Endothelial cell of umbilical vein (primary cell): ENCODE results near the gene CCDC191. TPM values are rescaled to one million over a fixed set of nuclear protein-coding genes. Genes with fewer than 3 reads are reported as not detected.

ENCODE experiments used
- BruUV-seq: library from RNA; stranded (reverse); fragments of 400-500 nt; replicated peaks from 2 replicates; lab custom pipeline; 2021; lab: Mats Ljungman, UMichigan
- CTCF ChIA-PET: fragments of 300-600, 350-600 bp; sonication (Branson Sonifier 250); formaldehyde crosslinking; loops from one replicate; lab custom pipeline; 2021; ENCODE audit warnings: antibody characterized with exemption, inconsistent platforms; lab: Charles Lee
- POLR2A ChIA-PET: fragments of 300-600, 350-600 bp; sonication (Branson Sonifier 250); formaldehyde crosslinking; loops from one replicate; lab custom pipeline; 2021; ENCODE audit warnings: antibody characterized with exemption, inconsistent platforms; lab: Charles Lee
- DNase-seq: peaks from one replicate; pipeline ENCODE4 v3.0.0-alpha.2; 2011; ENCODE audit warnings: low read depth, low spot score
- FAIRE-seq: peaks from 2 replicates; lab custom pipeline; 2011; peaks lifted over from hg19 to GRCh38; lab: Jason Lieb, UNC
- H2AFZ ChIP-seq: 2 replicates; pipeline ENCODE4 v1.6.0; 2012; ENCODE audit warnings: low read depth, low read length, control low read depth, inconsistent platforms
- H3K27ac ChIP-seq: 2 replicates; pipeline ENCODE4 v1.5.1; 2011; ENCODE audit warnings: low read depth, mild to moderate bottlenecking, control low read depth, low read length, moderate library complexity; ENCODE audit not compliant: insufficient read depth
- H3K27me3 ChIP-seq, 2 experiments: 2 replicates each; pipeline versions ENCODE4 v1.6.0 to v1.6.1; 2011; ENCODE audit warnings: low read length in 2 of 2, mixed read lengths in 1 of 2; ENCODE audit not compliant: control insufficient read depth in 2 of 2, insufficient read depth in 2 of 2
- H3K36me3 ChIP-seq, 2 experiments: 2 replicates in 1 of 2; 3 replicates in 1 of 2; pipeline ENCODE4 v1.5.1; 2011; ENCODE audit warnings: low read length in 2 of 2, mild to moderate bottlenecking in 1 of 2, moderate library complexity in 1 of 2; ENCODE audit not compliant: control insufficient read depth in 2 of 2, insufficient read depth in 2 of 2; ENCODE audit errors: extremely low read depth in 1 of 2
- H3K4me1 ChIP-seq: 3 replicates; pipeline ENCODE4 v1.5.1; 2011; ENCODE audit warnings: mild to moderate bottlenecking, low read length; ENCODE audit not compliant: control insufficient read depth, insufficient read depth; ENCODE audit errors: extremely low read depth
- H3K4me2 ChIP-seq: 2 replicates; pipeline ENCODE4 v1.6.1; 2011; ENCODE audit warnings: low read length, control low read depth, mixed read lengths; ENCODE audit not compliant: insufficient read depth
- H3K4me3 ChIP-seq, 3 experiments: fragments of 200-600 bp in 1 of 3; sonication (generic), shearing (Covaris generic) in 1 of 3; replicated peaks in 1 of 3; 2 replicates each; pipeline ENCODE4 v1.5.1; 2011 to 2016; ENCODE audit warnings: control low read depth in 3 of 3, low read length in 3 of 3, mild to moderate bottlenecking in 2 of 3, inconsistent platforms in 1 of 3, low read depth in 1 of 3, moderate library complexity in 1 of 3; ENCODE audit not compliant: insufficient read depth in 1 of 3
- H3K79me2 ChIP-seq: 2 replicates; pipeline ENCODE4 v1.6.0; 2012; ENCODE audit warnings: low read length, inconsistent platforms; ENCODE audit not compliant: control insufficient read depth, insufficient read depth
- H3K9ac ChIP-seq: replicated peaks from 2 replicates; pipeline ENCODE3; 2011; ENCODE audit warnings: low read length, control low read depth; ENCODE audit not compliant: insufficient read depth; ENCODE audit errors: extremely low read depth
- H3K9me1 ChIP-seq: replicated peaks from 3 replicates; pipeline ENCODE4 v1.6.0; 2011; ENCODE audit warnings: mild to moderate bottlenecking, low read length; ENCODE audit not compliant: control insufficient read depth, insufficient read depth; ENCODE audit errors: extremely low read depth
- H3K9me3 ChIP-seq: replicated peaks from 2 replicates; pipeline ENCODE4 v1.5.1; 2012; ENCODE audit warnings: low read length, inconsistent platforms; ENCODE audit not compliant: control insufficient read depth, insufficient read depth
- H4K20me1 ChIP-seq: replicated peaks from 2 replicates; pipeline ENCODE3; 2011; ENCODE audit warnings: mild to moderate bottlenecking, low read length; ENCODE audit not compliant: control insufficient read depth, insufficient read depth; ENCODE audit errors: extremely low read depth
- CTCF ChIP-seq, 2 donors: IDR thresholded peaks; 1 replicate in 1 of 2; 2 replicates in 1 of 2; pipeline ENCODE4 v1.5.1; 2011; ENCODE audit warnings: low read length in 2 of 2, mild to moderate bottlenecking in 2 of 2, moderate library complexity in 2 of 2, control low read depth in 1 of 2, inconsistent platforms in 1 of 2, low read depth in 1 of 2; ENCODE audit not compliant: insufficient read depth in 1 of 2; ENCODE audit errors: extremely low read depth in 1 of 2
- EZH2 ChIP-seq: IDR thresholded peaks from 2 replicates; pipeline ENCODE4 v1.6.1; 2012; ENCODE audit warnings: borderline replicate concordance, low read depth, mild to moderate bottlenecking, moderate library complexity, low read length, inconsistent platforms; ENCODE audit not compliant: severe bottlenecking
- FOS ChIP-seq: IDR thresholded peaks from 2 replicates; pipeline ENCODE4 v1.6.1; 2011; ENCODE audit warnings: mild to moderate bottlenecking, low read length, moderate library complexity, borderline replicate concordance; ENCODE audit not compliant: insufficient read depth
- GATA2 ChIP-seq: IDR thresholded peaks from 2 replicates; pipeline ENCODE4 v1.7.0; 2011; ENCODE audit warnings: low read depth, mild to moderate bottlenecking, moderate library complexity, mixed read lengths, low read length; ENCODE audit not compliant: insufficient read length, insufficient read depth
- JUN ChIP-seq: IDR thresholded peaks from 2 replicates; pipeline ENCODE4 v1.6.1; 2011; ENCODE audit warnings: borderline replicate concordance, low read depth; ENCODE audit not compliant: insufficient read length, insufficient read depth
- MAX ChIP-seq: IDR thresholded peaks from 2 replicates; pipeline ENCODE4 v1.6.1; 2011; ENCODE audit not compliant: insufficient read depth, insufficient read length
- MYC ChIP-seq: IDR thresholded peaks from one replicate; pipeline ENCODE4 v1.6.1; 2011; ENCODE audit warnings: mild to moderate bottlenecking, low read depth, low read length
- POLR2A ChIP-seq: IDR thresholded peaks from 2 replicates; pipeline ENCODE4 v1.6.1; 2012; ENCODE audit warnings: low read depth, mild to moderate bottlenecking, control low read depth, low read length
- POLR2AphosphoS5 ChIP-seq: IDR thresholded peaks from 2 replicates; pipeline ENCODE4 v1.6.1; 2012; ENCODE audit warnings: low read depth, mild to moderate bottlenecking, control low read depth, low read length, moderate library complexity; ENCODE audit not compliant: insufficient read depth
- dilution Hi-C: fragments of 300-500 bp; cut with MboI; formaldehyde crosslinking; loops from one replicate; pipeline ENCODE4 v1.15.0; 2019; ENCODE audit warnings: low sequenced_read_pairs; ENCODE audit not compliant: extremely low pct_ligation_motif_present
- intact Hi-C: fragments of 100-400 bp; cut with micrococcal nuclease; formaldehyde crosslinking; loops from one replicate; pipeline ENCODE4 v1.10.0; 2022
- polyA plus RNA-seq, 4 experiments: library from polyadenylated mRNA; depleted of rRNA in 3 of 4; stranded (reverse) in 3 of 4; unstranded in 1 of 4; fragments of >200 nt; gene quantifications; 2 replicates each; pipeline versions ENCODE4 v1.2.1 to v1.2.3, GENCODE V29; 2011 to 2012; ENCODE audit warnings: missing spikeins in 1 of 4
- total RNA-seq: library from RNA; stranded (reverse); gene quantifications from 2 replicates; pipeline ENCODE4 v1.2.3, GENCODE V29; 2021

Gene CCDC191
- total and polyA plus RNA-seq, 2 donors (not counting 3 experiments of a cell fraction or from before 2014, with no cell fraction given), result 1.7 to 4.9 TPM

GRCh38 chr3:114020907-114021306 lies 35.4 kb downstream of the CCDC191 start:
- Histone ChIP-seq H3K4me1 (no peaks in the 10 kb centered on the region), H3K36me3 (no peaks in the 10 kb centered on the region), H4K20me1 (no peaks in the 10 kb centered on the region), H3K9ac (no peak overlapping the region), H3K27me3 (no peaks in the 10 kb centered on the region), H3K79me2 (no peaks in the 10 kb centered on the region), H3K4me3 (no peak overlapping the region), H3K9me3 (no peaks in the 10 kb centered on the region), H3K4me2 (no peak overlapping the region), H3K9me1 (no peaks in the 10 kb centered on the region), H3K27ac (no peak overlapping the region), H2AFZ (no peak overlapping the region)
- TF ChIP-seq MAX (no peak), FOS (no peak), EZH2 (no peak), POLR2AphosphoS5 (no peak), JUN (no peak), POLR2A (no peak), CTCF (IDR thresholded peaks at IDR 0.05; ENCODE audit: extremely low read depth in 1 of 2, insufficient read depth in 1 of 2, low read depth in 1 of 2, low read length in 2 of 2) (no peak), GATA2 (no peak), MYC (no peak)
- FAIRE-seq (no peak), DNase-seq (no peak)
- intact Hi-C loops, result no loop called here
- ChIA-PET POLR2A (no interaction called here), CTCF (interaction anchor here (1.7 kb wide), 1 partner anchor 12 kb away, joined by 6 read pairs; no protein-coding TSS in a partner anchor)
- BruUV-seq, result no TSS peak
- dilution Hi-C loops, result no loop called here
